Stimulated activated naive B cell treated with anti-CD40 and anti-IgM and Interleukin-4, amounts not matched to agents 10 μg/mL and 1 μg/mL and 100 μg/mL, for 72 hours (primary cell): ENCODE measurements around the gene MED12L.

Source experiments
- ATAC-seq, 2 donors: fragments of 150-1000 bp; cut with Tn5 transposase; replicated peaks; 2 replicates each; pipeline ENCODE4 v1.10.0; 2021; ENCODE audit warnings: moderate library complexity in 1 of 2
- DNase-seq: peaks from one replicate; pipeline ENCODE4 v3.0.0; 2021
- H3K27ac Mint-ChIP-seq: one replicate; pipeline ENCODE4 v1.8.0; 2022; ENCODE audit warnings: mild to moderate bottlenecking, mixed read lengths
- H3K27me3 Mint-ChIP-seq, 2 donors: one replicate each; pipeline ENCODE4 v1.8.0; 2022; ENCODE audit warnings: mixed read lengths in 2 of 2
- H3K36me3 Mint-ChIP-seq, 2 donors: one replicate each; pipeline ENCODE4 v1.8.0; 2022; ENCODE audit warnings: mixed read lengths in 2 of 2, mild to moderate bottlenecking in 1 of 2
- H3K4me1 Mint-ChIP-seq, 2 donors: one replicate each; pipeline ENCODE4 v1.8.0; 2022; ENCODE audit warnings: mixed read lengths in 2 of 2, mild to moderate bottlenecking in 1 of 2
- H3K4me3 Mint-ChIP-seq, 2 donors: one replicate each; pipeline ENCODE4 v1.8.0; 2022; ENCODE audit warnings: mild to moderate bottlenecking in 2 of 2, mixed read lengths in 2 of 2, moderate library complexity in 1 of 2
- H3K9me3 Mint-ChIP-seq, 2 donors: one replicate each; pipeline ENCODE4 v1.8.0; 2022; ENCODE audit warnings: mixed read lengths in 2 of 2, mild to moderate bottlenecking in 1 of 2

MED12L gene

GRCh38 chr3:151107177-151107576 is 21.7 kb downstream of the MED12L start:
- H3K9me3 Mint-ChIP-seq, result no peaks in the 10 kb centered on the region
- H3K27ac Mint-ChIP-seq, result no peak overlapping the region
- no peak for ATAC-seq
- no peak for DNase-seq
- H3K4me1 Mint-ChIP-seq, result no peaks in the 10 kb centered on the region
- H3K27me3 Mint-ChIP-seq, result peaks cover 0 to 4% of the 10 kb centered on the region in 2 donors
- peaks cover 0 to 2% of the 10 kb centered on the region in 2 donors for H3K36me3 Mint-ChIP-seq
- no peak overlapping the region for H3K4me3 Mint-ChIP-seq

GRCh38 chr3:151107701-151108100 is 22.2 kb downstream of the MED12L start:
- Mint-ChIP-seq H3K4me3 (no peak overlapping the region), H3K36me3 (peaks cover 0 to 2% of the 10 kb centered on the region in 2 donors), H3K9me3 (no peaks in the 10 kb centered on the region), H3K27ac (no peak overlapping the region), H3K4me1 (no peaks in the 10 kb centered on the region), H3K27me3 (peaks cover 0 to 4% of the 10 kb centered on the region in 2 donors)
- ATAC-seq, result no peak
- no peak for DNase-seq

GRCh38 chr3:151109286-151109800 is 23.9 kb downstream of the MED12L start:
- ATAC-seq, result no peak
- peaks cover 0 to 4% of the 10 kb centered on the region in 2 donors for H3K27me3 Mint-ChIP-seq
- DNase-seq, result no peak
- no peak overlapping the region for H3K4me3 Mint-ChIP-seq
- H3K4me1 Mint-ChIP-seq, result no peaks in the 10 kb centered on the region
- peaks cover 0 to 2% of the 10 kb centered on the region in 2 donors for H3K36me3 Mint-ChIP-seq
- no peak overlapping the region for H3K27ac Mint-ChIP-seq
- no peaks in the 10 kb centered on the region for H3K9me3 Mint-ChIP-seq

- H3K27ac Mint-ChIP-seq, result no peak overlapping the region
Observed at GRCh38 chr3:151112731-151113130, 27.3 kb downstream of the MED12L start.

GRCh38 chr3:151113343-151113742 is 27.9 kb downstream of the MED12L start:
- DNase-seq (no peak), ATAC-seq (no peak)
- Mint-ChIP-seq H3K9me3 (no peaks in the 10 kb centered on the region), H3K27ac (no peak overlapping the region), H3K36me3 (no peaks in the 10 kb centered on the region), H3K27me3 (peaks cover 0 to 4% of the 10 kb centered on the region in 2 donors), H3K4me1 (no peaks in the 10 kb centered on the region), H3K4me3 (no peak overlapping the region)

More at GRCh38 chr3:151112731-151113130, 27.3 kb downstream of the MED12L start:
- Mint-ChIP-seq H3K4me1 (no peaks in the 10 kb centered on the region), H3K4me3 (no peak overlapping the region), H3K9me3 (no peaks in the 10 kb centered on the region), H3K36me3 (no peaks in the 10 kb centered on the region), H3K27me3 (peaks cover 0 to 4% of the 10 kb centered on the region in 2 donors)
- DNase-seq (no peak), ATAC-seq (no peak)

DNA sequence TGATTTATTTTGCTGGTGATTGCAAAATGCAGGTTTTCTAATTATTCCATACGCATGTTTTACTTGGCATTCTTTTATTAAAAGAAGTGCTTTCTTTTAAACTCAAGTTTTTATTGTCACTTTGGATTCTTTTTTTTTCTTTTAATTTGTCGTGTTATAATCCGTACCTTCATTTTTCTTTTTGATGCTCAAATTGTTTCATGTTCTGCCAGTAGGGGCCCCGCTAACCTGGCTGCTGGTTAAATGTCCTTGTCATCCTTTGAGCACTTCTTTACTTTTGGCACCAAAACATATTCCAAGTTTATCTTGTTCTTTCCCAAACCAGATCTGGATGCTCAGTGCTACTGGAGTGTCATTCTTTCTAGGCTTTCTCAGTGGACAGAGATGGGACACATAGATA is 31.6 kb downstream of the MED12L start:
- Mint-ChIP-seq H3K4me3 (no peak overlapping the region), H3K27me3 (no peaks in the 10 kb centered on the region), H3K9me3 (no peaks in the 10 kb centered on the region), H3K27ac (no peak overlapping the region), H3K4me1 (no peaks in the 10 kb centered on the region), H3K36me3 (no peaks in the 10 kb centered on the region)
- ATAC-seq (no peak), DNase-seq (no peak)

DNA sequence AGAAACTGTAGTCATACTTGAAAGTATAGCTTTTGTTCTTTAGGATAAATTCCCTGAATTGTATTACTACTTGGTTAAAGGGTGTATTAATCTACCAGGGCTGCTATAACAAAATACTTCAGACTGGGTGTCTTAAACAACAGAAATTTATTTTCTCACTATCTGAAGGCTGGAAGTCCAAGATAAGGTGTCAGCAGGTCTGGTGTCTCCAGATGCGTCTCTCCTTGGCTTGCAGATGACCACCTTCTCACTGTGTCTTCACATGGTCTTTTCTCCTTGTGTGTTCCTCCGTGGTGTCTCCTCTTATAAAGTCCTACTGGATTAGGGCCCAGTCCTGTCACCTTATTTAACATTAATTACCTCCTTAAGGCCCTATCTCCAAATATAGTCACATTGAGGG is 33.7 kb downstream of the MED12L start:
- DNase-seq (no peak), ATAC-seq (no peak)
- H3K27me3 Mint-ChIP-seq, result no peaks in the 10 kb centered on the region
- H3K4me3 Mint-ChIP-seq, result no peak overlapping the region
- H3K27ac Mint-ChIP-seq, result no peak overlapping the region
- H3K9me3 Mint-ChIP-seq, result no peaks in the 10 kb centered on the region
- no peaks in the 10 kb centered on the region for H3K4me1 Mint-ChIP-seq
- no peaks in the 10 kb centered on the region for H3K36me3 Mint-ChIP-seq

DNA sequence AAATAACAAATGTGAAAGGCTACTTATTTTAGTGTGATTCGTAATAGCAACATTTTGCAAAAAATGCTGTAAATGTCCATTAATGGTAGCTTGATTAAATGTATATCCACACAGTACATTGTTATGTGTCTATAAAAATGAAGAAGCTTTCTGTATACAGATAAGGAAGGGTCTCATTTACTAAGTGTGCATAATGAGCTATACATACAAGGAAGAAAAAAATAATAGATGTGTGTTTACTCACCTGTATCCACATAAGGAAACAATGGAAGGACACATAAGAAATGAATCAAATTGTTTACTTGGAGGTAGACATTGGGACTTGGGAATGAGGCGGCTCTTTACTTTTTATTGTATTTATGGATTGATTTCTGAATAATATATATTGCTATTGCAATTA is 34.9 kb downstream of the MED12L start:
- Mint-ChIP-seq H3K27me3 (no peaks in the 10 kb centered on the region), H3K4me3 (no peak overlapping the region), H3K36me3 (no peaks in the 10 kb centered on the region), H3K9me3 (no peaks in the 10 kb centered on the region), H3K4me1 (no peaks in the 10 kb centered on the region), H3K27ac (no peak overlapping the region)
- no peak for ATAC-seq
- no peak for DNase-seq

DNA sequence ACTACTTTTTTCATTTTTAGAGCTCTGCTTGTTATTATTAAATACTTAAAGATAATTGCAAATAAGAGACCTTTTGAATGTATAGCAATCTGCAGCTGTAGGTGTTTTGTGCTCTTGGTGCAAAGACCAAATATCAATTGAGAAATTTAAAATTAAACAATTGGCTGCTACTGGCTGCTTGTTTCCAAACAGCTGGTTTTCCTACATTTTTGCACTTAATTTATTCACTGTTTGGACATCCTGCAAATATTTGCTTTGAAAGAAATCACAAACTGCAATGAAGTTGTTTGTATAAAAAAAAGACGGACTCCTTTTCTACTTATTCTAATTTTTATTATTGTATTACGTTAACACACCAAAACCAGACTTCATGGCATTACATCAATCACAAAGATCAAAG is 35.6 kb downstream of the MED12L start:
- no peaks in the 10 kb centered on the region for H3K27me3 Mint-ChIP-seq
- H3K9me3 Mint-ChIP-seq, result no peaks in the 10 kb centered on the region
- ATAC-seq (no peak), DNase-seq (no peak)
- no peak overlapping the region for H3K27ac Mint-ChIP-seq
- no peaks in the 10 kb centered on the region for H3K4me1 Mint-ChIP-seq
- no peaks in the 10 kb centered on the region for H3K36me3 Mint-ChIP-seq
- no peak overlapping the region for H3K4me3 Mint-ChIP-seq

- Mint-ChIP-seq H3K9me3 (no peaks in the 10 kb centered on the region), H3K4me1 (no peaks in the 10 kb centered on the region), H3K27ac (no peak overlapping the region), H3K36me3 (no peaks in the 10 kb centered on the region), H3K4me3 (no peak overlapping the region), H3K27me3 (no peaks in the 10 kb centered on the region)
- ATAC-seq, result no peak
- DNase-seq, result no peak
Observed at GRCh38 chr3:151123827-151124226, 38.4 kb downstream of the MED12L start.

DNA sequence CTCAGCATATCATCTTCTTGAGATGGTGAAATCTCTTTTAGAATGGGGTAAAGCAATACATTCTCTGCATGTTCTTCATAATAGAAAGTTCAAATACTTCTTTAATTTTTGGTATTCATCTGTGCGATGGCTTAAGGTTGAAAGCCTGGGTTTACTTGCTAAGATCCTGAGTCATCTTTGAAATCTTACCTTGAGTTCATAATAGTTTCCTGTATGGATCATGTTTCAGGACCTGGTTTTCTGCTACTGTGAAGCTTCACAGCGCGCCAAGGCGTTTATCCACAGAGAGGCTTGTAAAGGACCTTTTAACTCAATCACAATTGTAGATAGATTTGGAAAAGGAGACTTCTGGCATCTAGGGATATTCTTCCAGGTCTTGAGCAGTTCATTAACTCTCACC is 39.0 kb downstream of the MED12L start:
- H3K4me1 Mint-ChIP-seq, result no peaks in the 10 kb centered on the region
- H3K36me3 Mint-ChIP-seq, result no peaks in the 10 kb centered on the region
- no peaks in the 10 kb centered on the region for H3K27me3 Mint-ChIP-seq
- H3K4me3 Mint-ChIP-seq, result no peak overlapping the region
- H3K27ac Mint-ChIP-seq, result no peak overlapping the region
- DNase-seq (no peak), ATAC-seq (no peak)
- no peaks in the 10 kb centered on the region for H3K9me3 Mint-ChIP-seq

DNA sequence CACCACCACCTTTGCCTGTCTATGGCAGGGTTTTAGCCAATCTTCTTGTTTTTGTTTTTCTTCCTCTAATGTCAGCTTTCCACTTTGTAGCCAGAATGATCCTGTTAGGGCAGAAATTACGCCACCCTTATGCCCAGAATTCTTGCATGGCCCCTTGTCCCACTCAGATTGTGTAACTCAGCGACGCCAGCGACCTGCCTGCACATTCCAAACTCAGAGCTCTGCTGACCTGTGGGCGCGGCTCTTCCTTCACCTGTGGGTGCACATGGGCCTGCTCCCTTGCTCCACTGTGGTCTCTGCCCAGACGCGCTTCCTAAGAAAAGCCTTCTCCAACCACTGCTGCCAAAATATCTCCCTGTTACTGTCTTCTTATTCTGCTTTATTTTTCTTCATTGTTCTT is 45.0 kb downstream of the MED12L start:
- no peak for ATAC-seq
- H3K4me1 Mint-ChIP-seq, result peaks cover 7 to 12% of the 10 kb centered on the region in 2 donors
- H3K9me3 Mint-ChIP-seq, result no peaks in the 10 kb centered on the region
- H3K36me3 Mint-ChIP-seq, result no peaks in the 10 kb centered on the region
- H3K4me3 Mint-ChIP-seq, result no peak overlapping the region
- peaks cover 11% of the 10 kb centered on the region in 2 donors for H3K27me3 Mint-ChIP-seq
- no peak for DNase-seq
- H3K27ac Mint-ChIP-seq, result no peak overlapping the region

- peaks cover 14 to 16% of the 10 kb centered on the region in 2 donors for H3K27me3 Mint-ChIP-seq
- no peaks in the 10 kb centered on the region for H3K36me3 Mint-ChIP-seq
- no peak for ATAC-seq
- no peak overlapping the region for H3K4me3 Mint-ChIP-seq
- DNase-seq, result no peak
- no peaks in the 10 kb centered on the region for H3K9me3 Mint-ChIP-seq
- no peak overlapping the region for H3K27ac Mint-ChIP-seq
- peaks cover 15 to 21% of the 10 kb centered on the region in 2 donors for H3K4me1 Mint-ChIP-seq
Observed at GRCh38 chr3:151133175-151133574, 47.7 kb downstream of the MED12L start.

DNA sequence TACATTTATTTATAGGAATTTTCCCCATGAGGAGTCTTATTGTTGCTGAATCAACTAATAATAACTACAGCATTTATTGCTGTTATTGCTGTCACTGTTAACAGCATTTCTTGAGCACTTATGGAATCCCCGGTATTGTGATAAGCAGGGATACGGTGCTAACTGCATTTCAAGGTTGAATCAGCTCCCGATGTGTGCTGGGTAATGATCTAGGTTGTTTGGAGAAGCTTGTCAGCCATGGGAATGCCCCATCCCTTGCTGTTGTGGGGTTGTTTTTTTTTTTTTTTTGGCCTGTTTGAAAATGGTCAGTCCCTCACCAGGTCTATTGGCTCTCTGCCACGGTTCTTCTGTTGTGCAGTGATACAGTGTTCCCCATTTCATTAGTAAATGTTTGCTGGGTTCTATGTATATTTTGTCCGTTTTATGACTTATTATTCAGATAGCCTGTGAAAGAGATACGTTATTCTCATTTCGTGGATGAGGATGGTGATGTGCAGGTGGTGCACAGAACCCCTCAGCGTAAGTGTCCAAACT is 48.5 kb downstream of the MED12L start:
- ATAC-seq, result no peak
- no peak for DNase-seq
- Mint-ChIP-seq H3K27me3 (peaks cover 14 to 16% of the 10 kb centered on the region in 2 donors), H3K9me3 (no peaks in the 10 kb centered on the region), H3K27ac (no peak overlapping the region), H3K4me1 (peaks cover 15 to 21% of the 10 kb centered on the region in 2 donors), H3K36me3 (no peaks in the 10 kb centered on the region), H3K4me3 (no peak overlapping the region)

GRCh38 chr3:151135541-151136337 is 50.3 kb downstream of the MED12L start:
- Mint-ChIP-seq H3K36me3 (no peaks in the 10 kb centered on the region), H3K4me1 (peaks cover 15 to 21% of the 10 kb centered on the region in 2 donors), H3K4me3 (no peak overlapping the region), H3K9me3 (no peaks in the 10 kb centered on the region), H3K27me3 (peaks cover 14 to 16% of the 10 kb centered on the region in 2 donors), H3K27ac (peak overlapping the region; percentile 82)
- peak; percentile 77 to 88 for ATAC-seq
- no peak for DNase-seq
